Endothelial cell of umbilical vein (primary cell): ENCODE data around the gene SYNDIG1.

Source experiments
- CTCF ChIP-seq, 2 donors: IDR thresholded peaks; 1 replicate in 1 of 2; 2 replicates in 1 of 2; pipeline ENCODE4 v1.5.1; 2011; ENCODE audit warnings: low read length in 2 of 2, mild to moderate bottlenecking in 2 of 2, moderate library complexity in 2 of 2, control low read depth in 1 of 2, inconsistent platforms in 1 of 2, low read depth in 1 of 2; ENCODE audit not compliant: insufficient read depth in 1 of 2; ENCODE audit errors: extremely low read depth in 1 of 2
- GATA2 ChIP-seq: IDR thresholded peaks from 2 replicates; pipeline ENCODE4 v1.7.0; 2011; ENCODE audit warnings: low read depth, mild to moderate bottlenecking, moderate library complexity, mixed read lengths, low read length; ENCODE audit not compliant: insufficient read length, insufficient read depth
- JUN ChIP-seq: IDR thresholded peaks from 2 replicates; pipeline ENCODE4 v1.6.1; 2011; ENCODE audit warnings: borderline replicate concordance, low read depth; ENCODE audit not compliant: insufficient read length, insufficient read depth
- MAX ChIP-seq: IDR thresholded peaks from 2 replicates; pipeline ENCODE4 v1.6.1; 2011; ENCODE audit not compliant: insufficient read depth, insufficient read length
- POLR2A ChIP-seq: IDR thresholded peaks from 2 replicates; pipeline ENCODE4 v1.6.1; 2012; ENCODE audit warnings: low read depth, mild to moderate bottlenecking, control low read depth, low read length
- POLR2AphosphoS5 ChIP-seq: IDR thresholded peaks from 2 replicates; pipeline ENCODE4 v1.6.1; 2012; ENCODE audit warnings: low read depth, mild to moderate bottlenecking, control low read depth, low read length, moderate library complexity; ENCODE audit not compliant: insufficient read depth

- TF ChIP-seq CTCF (IDR thresholded peaks at IDR 0.05; ENCODE audit: extremely low read depth in 1 of 2, insufficient read depth in 1 of 2, low read depth in 1 of 2, low read length in 2 of 2) (no peak), GATA2 (no peak), MAX (no peak), JUN (no peak), POLR2AphosphoS5 (no peak), POLR2A (no peak)
These were observed 18.0 kb upstream of the SYNDIG1 start for GRCh38 chr20:24451428-24451827.
